WERI-Rb-1 (cell line): ENCODE results near the gene NEUROG1.

Experiments used
- DNase-seq: peaks from one replicate; pipeline ENCODE4 v3.0.0-alpha.2; 2020
- H3K27ac ChIP-seq: fragments of 250-450 bp; sonication (Bioruptor Pico); 2 replicates; pipeline ENCODE4 v1.5.1; 2020; ENCODE audit warnings: mild to moderate bottlenecking, moderate library complexity
- H3K27me3 ChIP-seq: fragments of 250-450 bp; sonication (Bioruptor Pico); 2 replicates; pipeline ENCODE4 v1.5.1; 2021; ENCODE audit warnings: mild to moderate bottlenecking, low read depth, moderate library complexity; ENCODE audit not compliant: insufficient read depth, severe bottlenecking
- H3K36me3 ChIP-seq: fragments of 250-450 bp; sonication (Bioruptor Pico); 2 replicates; pipeline ENCODE4 v1.5.1; 2020; ENCODE audit warnings: mild to moderate bottlenecking, moderate library complexity
- H3K4me3 ChIP-seq: 2 replicates; pipeline ENCODE4 v1.5.1; 2011; ENCODE audit warnings: low read depth, mild to moderate bottlenecking, control low read depth, low read length
- H3K9me3 ChIP-seq: fragments of 250-450 bp; sonication (Bioruptor Pico); 2 replicates; pipeline ENCODE4 v1.5.1; 2021; ENCODE audit warnings: mild to moderate bottlenecking, moderate library complexity; ENCODE audit not compliant: severe bottlenecking
- CTCF ChIP-seq: IDR thresholded peaks from 2 replicates; pipeline ENCODE4 v1.5.1; 2011; ENCODE audit warnings: low read depth, mild to moderate bottlenecking, control low read depth, inconsistent platforms, low read length

The NEUROG1 gene

GRCh38 chr5:135491552-135492318 is 44.0 kb downstream of the NEUROG1 start:
- no peaks in the 10 kb centered on the region for H3K27me3 ChIP-seq
- H3K9me3 ChIP-seq, result peaks cover 5% of the 10 kb centered on the region
- no peak for DNase-seq
- no peak overlapping the region for H3K27ac ChIP-seq
- no peaks in the 10 kb centered on the region for H3K36me3 ChIP-seq
- H3K4me3 ChIP-seq, result no peak overlapping the region
- no peak for TF ChIP-seq CTCF

GRCh38 chr5:135491038-135491551 is 44.7 kb downstream of the NEUROG1 start:
- H3K36me3 ChIP-seq, result no peaks in the 10 kb centered on the region
- H3K4me3 ChIP-seq, result no peak overlapping the region
- no peaks in the 10 kb centered on the region for H3K27me3 ChIP-seq
- peaks cover 5% of the 10 kb centered on the region for H3K9me3 ChIP-seq
- no peak overlapping the region for H3K27ac ChIP-seq
- no peak for TF ChIP-seq CTCF
- DNase-seq, result no peak

GRCh38 chr5:135490245-135491037 is 45.3 kb downstream of the NEUROG1 start:
- no peak for TF ChIP-seq CTCF
- Histone ChIP-seq H3K27me3 (no peaks in the 10 kb centered on the region), H3K9me3 (peaks cover 2% of the 10 kb centered on the region), H3K36me3 (no peaks in the 10 kb centered on the region), H3K27ac (no peak overlapping the region), H3K4me3 (no peak overlapping the region)
- no peak for DNase-seq

- Histone ChIP-seq H3K27me3 (no peaks in the 10 kb centered on the region), H3K9me3 (no peaks in the 10 kb centered on the region), H3K27ac (peak overlapping the region; percentile 91), H3K36me3 (no peaks in the 10 kb centered on the region), H3K4me3 (no peak overlapping the region)
- DNase-seq, result no peak
- TF ChIP-seq CTCF, result no peak
These were observed 46.1 kb downstream of the NEUROG1 start for GRCh38 chr5:135489466-135490244.

- peak; percentile 97 for DNase-seq
- peak; percentile 40; the same call in 1 of the 2 replicates for TF ChIP-seq CTCF
- no peaks in the 10 kb centered on the region for H3K9me3 ChIP-seq
- H3K36me3 ChIP-seq, result no peaks in the 10 kb centered on the region
- H3K27ac ChIP-seq, result peak overlapping the region; percentile 91
- H3K27me3 ChIP-seq, result no peaks in the 10 kb centered on the region
- H3K4me3 ChIP-seq, result peak overlapping the region; percentile 29
These were observed 46.9 kb downstream of the NEUROG1 start for GRCh38 chr5:135488727-135489465.
